ENCODE data around the gene ADCY5. TPM values are rescaled to one million over a fixed set of nuclear protein-coding genes. Genes with fewer than 3 reads are reported as not detected.

Gene ADCY5
- total RNA-seq, 1 experiment from 2014 or later: 1.4 TPM

DNA sequence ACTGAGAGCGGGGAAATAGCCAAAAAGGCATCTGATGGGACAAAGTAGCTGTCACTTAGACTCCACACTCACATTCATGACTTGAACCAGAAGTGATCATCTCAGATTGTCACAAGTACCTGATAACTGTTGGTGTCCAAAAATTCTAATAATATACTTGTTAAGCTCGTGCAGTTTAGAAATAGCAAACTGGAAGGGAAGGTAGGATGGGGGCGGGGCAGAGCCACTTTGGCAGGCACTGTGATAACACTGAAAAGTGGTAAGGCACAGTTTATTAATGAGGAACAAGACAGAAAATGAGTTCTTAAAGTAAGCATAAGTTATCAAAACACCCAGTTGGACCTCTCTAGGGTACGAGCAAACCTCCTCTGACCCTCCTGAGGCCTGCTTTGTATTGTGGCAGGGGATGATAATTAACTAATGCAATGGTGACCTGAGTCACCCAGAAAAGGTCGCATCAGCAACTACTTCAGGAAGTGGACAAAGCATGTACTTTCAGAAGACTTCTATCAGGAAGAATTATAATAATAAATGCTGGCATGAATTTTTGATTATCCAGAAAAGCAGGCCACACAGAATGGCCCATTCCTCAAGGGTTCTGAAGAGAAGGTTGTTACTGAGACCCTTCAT, 54.4 kb downstream of the ADCY5 start:
- ATAC-seq (no peak), DNase-seq (ENCODE audit: low read depth, low spot score) (no peak)
- Histone ChIP-seq H3K9me3 (ENCODE audit: control insufficient read depth, insufficient read depth, low read depth, low read length) (no peaks in the 10 kb centered on the region), H3K27me3 (ENCODE audit: control insufficient read depth, insufficient read depth, low read length) (peaks cover 11% of the 10 kb centered on the region), H3K4me3 (ENCODE audit: low read depth in 2 of 2, low read length in 2 of 2) (no peak overlapping the region), H3K36me3 (ENCODE audit: control insufficient read depth, insufficient read depth, low read length) (no peaks in the 10 kb centered on the region; the same call in 1 of the 2 replicates), H3K4me1 (ENCODE audit: control insufficient read depth, insufficient read depth, low read length) (no peaks in the 10 kb centered on the region), H3K27ac (ENCODE audit: low read length) (no peak overlapping the region)
- ChIA-PET POLR2A (interaction anchor here (0.5 kb wide), 1 partner anchor 31 kb away, joined by 4 read pairs; no protein-coding TSS in a partner anchor), CTCF (no interaction called here)
- intact Hi-C loops (cut with micrococcal nuclease; ENCODE audit: unreplicated experiment) (no loop called here), in situ Hi-C loops (cut with HindIII; ENCODE audit: low pct_unique_long_range_greater_than_20kb, low sequenced_read_pairs) (no loop called here)
- BruUV-seq (replicated peaks): no TSS peak
- TF ChIP-seq SIN3A (IDR thresholded peaks at IDR 0.05; ENCODE audit: borderline replicate concordance, insufficient read depth, low read depth, low read length): no peak
- TF ChIP-seq, protein P1, sequence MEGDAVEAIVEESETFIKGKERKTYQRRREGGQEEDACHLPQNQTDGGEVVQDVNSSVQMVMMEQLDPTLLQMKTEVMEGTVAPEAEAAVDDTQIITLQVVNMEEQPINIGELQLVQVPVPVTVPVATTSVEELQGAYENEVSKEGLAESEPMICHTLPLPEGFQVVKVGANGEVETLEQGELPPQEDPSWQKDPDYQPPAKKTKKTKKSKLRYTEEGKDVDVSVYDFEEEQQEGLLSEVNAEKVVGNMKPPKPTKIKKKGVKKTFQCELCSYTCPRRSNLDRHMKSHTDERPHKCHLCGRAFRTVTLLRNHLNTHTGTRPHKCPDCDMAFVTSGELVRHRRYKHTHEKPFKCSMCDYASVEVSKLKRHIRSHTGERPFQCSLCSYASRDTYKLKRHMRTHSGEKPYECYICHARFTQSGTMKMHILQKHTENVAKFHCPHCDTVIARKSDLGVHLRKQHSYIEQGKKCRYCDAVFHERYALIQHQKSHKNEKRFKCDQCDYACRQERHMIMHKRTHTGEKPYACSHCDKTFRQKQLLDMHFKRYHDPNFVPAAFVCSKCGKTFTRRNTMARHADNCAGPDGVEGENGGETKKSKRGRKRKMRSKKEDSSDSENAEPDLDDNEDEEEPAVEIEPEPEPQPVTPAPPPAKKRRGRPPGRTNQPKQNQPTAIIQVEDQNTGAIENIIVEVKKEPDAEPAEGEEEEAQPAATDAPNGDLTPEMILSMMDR (IDR thresholded peaks at IDR 0.05): no peak
- TF ChIP-seq, protein P2, sequence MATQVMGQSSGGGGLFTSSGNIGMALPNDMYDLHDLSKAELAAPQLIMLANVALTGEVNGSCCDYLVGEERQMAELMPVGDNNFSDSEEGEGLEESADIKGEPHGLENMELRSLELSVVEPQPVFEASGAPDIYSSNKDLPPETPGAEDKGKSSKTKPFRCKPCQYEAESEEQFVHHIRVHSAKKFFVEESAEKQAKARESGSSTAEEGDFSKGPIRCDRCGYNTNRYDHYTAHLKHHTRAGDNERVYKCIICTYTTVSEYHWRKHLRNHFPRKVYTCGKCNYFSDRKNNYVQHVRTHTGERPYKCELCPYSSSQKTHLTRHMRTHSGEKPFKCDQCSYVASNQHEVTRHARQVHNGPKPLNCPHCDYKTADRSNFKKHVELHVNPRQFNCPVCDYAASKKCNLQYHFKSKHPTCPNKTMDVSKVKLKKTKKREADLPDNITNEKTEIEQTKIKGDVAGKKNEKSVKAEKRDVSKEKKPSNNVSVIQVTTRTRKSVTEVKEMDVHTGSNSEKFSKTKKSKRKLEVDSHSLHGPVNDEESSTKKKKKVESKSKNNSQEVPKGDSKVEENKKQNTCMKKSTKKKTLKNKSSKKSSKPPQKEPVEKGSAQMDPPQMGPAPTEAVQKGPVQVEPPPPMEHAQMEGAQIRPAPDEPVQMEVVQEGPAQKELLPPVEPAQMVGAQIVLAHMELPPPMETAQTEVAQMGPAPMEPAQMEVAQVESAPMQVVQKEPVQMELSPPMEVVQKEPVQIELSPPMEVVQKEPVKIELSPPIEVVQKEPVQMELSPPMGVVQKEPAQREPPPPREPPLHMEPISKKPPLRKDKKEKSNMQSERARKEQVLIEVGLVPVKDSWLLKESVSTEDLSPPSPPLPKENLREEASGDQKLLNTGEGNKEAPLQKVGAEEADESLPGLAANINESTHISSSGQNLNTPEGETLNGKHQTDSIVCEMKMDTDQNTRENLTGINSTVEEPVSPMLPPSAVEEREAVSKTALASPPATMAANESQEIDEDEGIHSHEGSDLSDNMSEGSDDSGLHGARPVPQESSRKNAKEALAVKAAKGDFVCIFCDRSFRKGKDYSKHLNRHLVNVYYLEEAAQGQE (IDR thresholded peaks at IDR 0.05; ENCODE audit: insufficient read depth in 1 of 2, low read depth in 2 of 2, low read length in 1 of 2): no peak
- TF ChIP-seq POLR2AphosphoS5 (IDR thresholded peaks at IDR 0.05; ENCODE audit: low read depth, low read length): no peak
- TF ChIP-seq TCF7L2 (IDR thresholded peaks at IDR 0.05; ENCODE audit: low read depth, low read length): no peak

DNA sequence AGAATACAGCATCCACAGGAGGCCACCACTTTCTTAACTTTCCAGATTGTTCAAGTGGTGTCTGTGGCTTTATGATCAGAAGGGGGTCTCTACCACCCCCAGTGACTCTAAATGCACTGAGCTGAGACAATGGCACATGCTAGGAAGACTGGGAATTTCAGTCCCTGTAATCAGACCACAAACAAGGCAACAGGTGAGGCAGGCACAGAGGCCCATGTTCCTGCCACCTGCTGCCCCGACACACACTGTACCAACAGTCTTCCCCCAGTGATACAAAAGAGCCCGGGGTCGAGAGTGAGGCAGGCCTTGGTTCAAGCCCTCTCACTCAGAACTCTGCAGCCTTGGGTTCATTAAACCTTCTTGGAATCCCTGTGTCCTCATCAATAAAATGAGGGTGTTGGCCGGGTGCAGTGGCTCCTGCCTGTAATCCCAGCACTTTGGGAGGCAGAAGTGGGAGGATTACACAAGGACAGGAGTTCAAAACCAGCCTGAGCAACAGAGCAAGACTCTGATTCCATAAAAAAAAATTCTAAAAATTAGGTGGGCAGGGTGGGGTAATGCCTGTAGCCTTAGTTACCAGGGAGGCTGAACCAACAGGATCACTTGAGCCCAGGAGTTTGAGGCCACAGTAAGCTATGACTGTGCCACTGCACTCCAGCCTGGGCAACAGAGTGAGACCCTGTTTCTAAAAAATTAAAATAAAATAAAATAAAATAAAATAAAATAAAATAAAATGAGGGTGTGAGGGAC, 55.8 kb downstream of the ADCY5 start:
- Histone ChIP-seq H3K9me3 (ENCODE audit: control insufficient read depth, insufficient read depth, low read depth, low read length) (no peaks in the 10 kb centered on the region), H3K27ac (ENCODE audit: low read length) (no peak overlapping the region), H3K27me3 (ENCODE audit: control insufficient read depth, insufficient read depth, low read length) (no peaks in the 10 kb centered on the region; the same call in 1 of the 2 replicates), H3K4me3 (ENCODE audit: low read depth in 2 of 2, low read length in 2 of 2) (no peak overlapping the region), H3K36me3 (ENCODE audit: control insufficient read depth, insufficient read depth, low read length) (no peaks in the 10 kb centered on the region), H3K4me1 (ENCODE audit: control insufficient read depth, insufficient read depth, low read length) (no peaks in the 10 kb centered on the region)
- intact Hi-C loops (cut with micrococcal nuclease; ENCODE audit: unreplicated experiment) (no loop called here), in situ Hi-C loops (cut with HindIII; ENCODE audit: low pct_unique_long_range_greater_than_20kb, low sequenced_read_pairs) (no loop called here)
- DNase-seq (ENCODE audit: low read depth, low spot score) (no peak), ATAC-seq (no peak)
- TF ChIP-seq POLR2AphosphoS5 (IDR thresholded peaks at IDR 0.05; ENCODE audit: low read depth, low read length) (no peak), TCF7L2 (IDR thresholded peaks at IDR 0.05; ENCODE audit: low read depth, low read length) (no peak)
- TF ChIP-seq, protein P1 (IDR thresholded peaks at IDR 0.05): no peak
- CTCF ChIA-PET: no interaction called here
- BruUV-seq (replicated peaks): no TSS peak
- POLR2A ChIA-PET: no interaction called here

Data from Panc1 (cell line).